ENCODE results near the gene TEAD1. TPM values are rescaled to one million over a fixed set of nuclear protein-coding genes. Genes with fewer than 3 reads are reported as not detected.

Gene TEAD1
- polyA plus RNA-seq, 1 experiment: 79.2 TPM

- ChIA-PET CTCF (interaction anchor here (0.9 to 1.2 kb wide), 3 partner anchors 9 to 592 kb away, joined by 3 to 5 read pairs (median 4); no protein-coding TSS in a partner anchor), POLR2A (no interaction called here)
- Histone ChIP-seq H3K27me3 (ENCODE audit: control insufficient read depth, insufficient read depth, low read length) (no peaks in the 10 kb centered on the region), H3K36me3 (ENCODE audit: control insufficient read depth, insufficient read depth, low read length) (peaks cover 32% of the 10 kb centered on the region), H3K4me3 (ENCODE audit: low read depth, low read length) (no peak overlapping the region)
- DNase-seq (ENCODE audit: low read depth): no peak
- TF ChIP-seq, protein P1, sequence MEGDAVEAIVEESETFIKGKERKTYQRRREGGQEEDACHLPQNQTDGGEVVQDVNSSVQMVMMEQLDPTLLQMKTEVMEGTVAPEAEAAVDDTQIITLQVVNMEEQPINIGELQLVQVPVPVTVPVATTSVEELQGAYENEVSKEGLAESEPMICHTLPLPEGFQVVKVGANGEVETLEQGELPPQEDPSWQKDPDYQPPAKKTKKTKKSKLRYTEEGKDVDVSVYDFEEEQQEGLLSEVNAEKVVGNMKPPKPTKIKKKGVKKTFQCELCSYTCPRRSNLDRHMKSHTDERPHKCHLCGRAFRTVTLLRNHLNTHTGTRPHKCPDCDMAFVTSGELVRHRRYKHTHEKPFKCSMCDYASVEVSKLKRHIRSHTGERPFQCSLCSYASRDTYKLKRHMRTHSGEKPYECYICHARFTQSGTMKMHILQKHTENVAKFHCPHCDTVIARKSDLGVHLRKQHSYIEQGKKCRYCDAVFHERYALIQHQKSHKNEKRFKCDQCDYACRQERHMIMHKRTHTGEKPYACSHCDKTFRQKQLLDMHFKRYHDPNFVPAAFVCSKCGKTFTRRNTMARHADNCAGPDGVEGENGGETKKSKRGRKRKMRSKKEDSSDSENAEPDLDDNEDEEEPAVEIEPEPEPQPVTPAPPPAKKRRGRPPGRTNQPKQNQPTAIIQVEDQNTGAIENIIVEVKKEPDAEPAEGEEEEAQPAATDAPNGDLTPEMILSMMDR (IDR thresholded peaks at IDR 0.05; ENCODE audit: insufficient read depth, low read depth, low read length): no peak
Observed at GRCh38 chr11:12880327-12880726, 206.1 kb downstream of the TEAD1 start.

DNA sequence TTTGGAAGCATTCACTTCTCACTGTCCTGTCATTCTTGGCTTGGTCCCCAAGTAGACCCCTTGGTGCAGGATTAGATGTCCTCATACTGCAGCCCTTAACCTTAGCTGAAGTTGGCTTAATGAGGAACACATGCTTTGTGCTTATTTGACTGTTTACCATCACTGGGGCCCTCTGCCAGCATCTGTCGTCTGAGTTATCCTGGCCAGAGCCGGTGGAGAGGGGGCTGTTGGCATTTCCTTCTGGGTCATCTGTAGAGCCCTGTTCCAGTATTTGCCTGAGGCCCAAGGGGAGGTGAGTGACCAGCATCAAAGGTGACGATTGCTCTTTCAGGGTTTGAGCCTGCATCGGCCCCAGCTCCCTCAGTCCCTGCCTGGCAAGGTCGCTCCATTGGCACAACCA is 208.4 kb downstream of the TEAD1 start:
- DNase-seq (ENCODE audit: low read depth): no peak
- H3K4me3 ChIP-seq (ENCODE audit: low read depth, low read length): no peak overlapping the region
- H3K36me3 ChIP-seq (ENCODE audit: control insufficient read depth, insufficient read depth, low read length): peaks cover 32% of the 10 kb centered on the region
- ChIA-PET POLR2A (no interaction called here), CTCF (interaction anchor here (1.2 kb wide), 1 partner anchor 594 kb away, joined by 7 read pairs; no protein-coding TSS in a partner anchor)
- TF ChIP-seq, protein P1 (IDR thresholded peaks at IDR 0.05; ENCODE audit: insufficient read depth, low read depth, low read length): no peak
- no peaks in the 10 kb centered on the region for H3K27me3 ChIP-seq (ENCODE audit: control insufficient read depth, insufficient read depth, low read length)

- TF ChIP-seq, protein P1 (IDR thresholded peaks at IDR 0.05; ENCODE audit: insufficient read depth, low read depth, low read length): no peak
- no peak for DNase-seq (ENCODE audit: low read depth)
- Histone ChIP-seq H3K4me3 (ENCODE audit: low read depth, low read length) (no peak overlapping the region), H3K27me3 (ENCODE audit: control insufficient read depth, insufficient read depth, low read length) (no peaks in the 10 kb centered on the region), H3K36me3 (ENCODE audit: control insufficient read depth, insufficient read depth, low read length) (peaks cover 29% of the 10 kb centered on the region)
- CTCF ChIA-PET: interaction anchor here (1.0 kb wide), 1 partner anchor 204 kb away, joined by 3 read pairs; no protein-coding TSS in a partner anchor
- POLR2A ChIA-PET: interaction anchor here (1.1 kb wide), 1 partner anchor 16 kb away, joined by 3 read pairs; no protein-coding TSS in a partner anchor
Observed at GRCh38 chr11:12884751-12885318, 210.6 kb downstream of the TEAD1 start.

- no peaks in the 10 kb centered on the region for H3K27me3 ChIP-seq (ENCODE audit: control insufficient read depth, insufficient read depth, low read length)
- no peak overlapping the region for H3K4me3 ChIP-seq (ENCODE audit: low read depth, low read length)
- ChIA-PET POLR2A (no interaction called here), CTCF (interaction anchor here (1.3 kb wide), 1 partner anchor 42 kb away, joined by 3 read pairs; no protein-coding TSS in a partner anchor)
- H3K36me3 ChIP-seq (ENCODE audit: control insufficient read depth, insufficient read depth, low read length): peaks cover 24% of the 10 kb centered on the region
- DNase-seq (ENCODE audit: low read depth): no peak
- TF ChIP-seq, protein P1 (IDR thresholded peaks at IDR 0.05; ENCODE audit: insufficient read depth, low read depth, low read length): no peak
Observed at GRCh38 chr11:12885717-12886239, 211.6 kb downstream of the TEAD1 start.

DNA sequence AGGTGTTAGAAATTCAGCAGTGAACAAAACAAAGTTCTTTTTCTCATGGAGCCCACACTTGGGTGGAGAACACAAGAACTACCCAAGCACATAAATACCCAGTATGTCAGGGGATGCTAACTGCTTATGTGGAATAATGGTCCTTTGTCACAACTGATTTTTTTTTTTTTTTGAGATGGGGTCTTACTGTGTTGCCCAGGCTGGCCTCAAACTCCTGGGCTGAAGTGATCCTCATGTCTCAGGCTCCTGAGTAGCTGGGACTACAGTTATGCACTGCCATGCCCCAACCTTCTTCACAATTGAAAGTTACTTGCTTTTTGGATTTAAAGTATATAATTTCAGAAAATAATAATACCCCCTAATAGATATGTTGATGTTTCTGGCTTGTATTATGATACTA is 212.3 kb downstream of the TEAD1 start:
- H3K36me3 ChIP-seq (ENCODE audit: control insufficient read depth, insufficient read depth, low read length): peaks cover 20% of the 10 kb centered on the region
- ChIA-PET CTCF (interaction anchor here (1.3 kb wide), 1 partner anchor 43 kb away, joined by 3 read pairs; no protein-coding TSS in a partner anchor), POLR2A (no interaction called here)
- DNase-seq (ENCODE audit: low read depth): no peak
- H3K4me3 ChIP-seq (ENCODE audit: low read depth, low read length): no peak overlapping the region
- H3K27me3 ChIP-seq (ENCODE audit: control insufficient read depth, insufficient read depth, low read length): no peaks in the 10 kb centered on the region
- TF ChIP-seq, protein P1 (IDR thresholded peaks at IDR 0.05; ENCODE audit: insufficient read depth, low read depth, low read length): no peak

Data from BJ (cell line).